Nephron (organoid): ENCODE data around the gene SELPLG.

Source experiments
- H3K27ac Mint-ChIP-seq, 3 experiments: 2 replicates each; pipeline ENCODE4 v1.8.0; 2020; ENCODE audit warnings: mixed read lengths in 3 of 3, mild to moderate bottlenecking in 2 of 3, moderate library complexity in 1 of 3
- H3K27me3 Mint-ChIP-seq: 2 replicates; pipeline ENCODE4 v1.8.0; 2021; ENCODE audit warnings: low read depth, mild to moderate bottlenecking, moderate library complexity, mixed read lengths
- H3K36me3 Mint-ChIP-seq: 2 replicates; pipeline ENCODE4 v1.8.0; 2020; ENCODE audit warnings: low read depth, mixed read lengths
- H3K4me1 Mint-ChIP-seq: 2 replicates; pipeline ENCODE4 v1.8.0; 2020; ENCODE audit warnings: mixed read lengths
- H3K4me3 Mint-ChIP-seq, 3 experiments: 2 replicates each; pipeline ENCODE4 v1.8.0; 2020; ENCODE audit warnings: mild to moderate bottlenecking in 3 of 3, mixed read lengths in 3 of 3, moderate library complexity in 2 of 3
- H3K9me3 Mint-ChIP-seq: 2 replicates; pipeline ENCODE4 v1.8.0; 2020; ENCODE audit warnings: mixed read lengths
- CTCF ChIP-seq, 3 experiments: fragments of 200-600 bp; sonication (generic); IDR thresholded peaks; one replicate each; pipeline ENCODE4 v1.5.0; 2021; ENCODE audit warnings: antibody characterized with exemption in 3 of 3; ENCODE audit not compliant: unreplicated experiment in 3 of 3

The SELPLG gene

GRCh38 chr12:108598553-108599250 lies 35.0 kb downstream of the SELPLG start:
- peaks cover 6% of the 10 kb centered on the region for H3K27me3 Mint-ChIP-seq
- no peak for TF ChIP-seq CTCF (IDR thresholded peaks at IDR 0.05; ENCODE audit: unreplicated experiment in 3 of 3)
- H3K27ac Mint-ChIP-seq, result peak overlapping the region; percentile 34 to 80 (median 60)
- H3K36me3 Mint-ChIP-seq, result no peaks in the 10 kb centered on the region
- no peaks in the 10 kb centered on the region for H3K9me3 Mint-ChIP-seq
- peak overlapping the region in 2 of 3 experiments; percentile 40 to 90 for H3K4me3 Mint-ChIP-seq
- H3K4me1 Mint-ChIP-seq, result peaks cover 20% of the 10 kb centered on the region

- Mint-ChIP-seq H3K27me3 (peaks cover 6% of the 10 kb centered on the region), H3K9me3 (no peaks in the 10 kb centered on the region), H3K4me3 (peak within 1 kb of the TSS in 2 of 3 experiments; percentile 40 to 90), H3K27ac (peak within 1 kb of the TSS; percentile 34 to 93 (median 80)), H3K36me3 (no peaks in the 10 kb centered on the region), H3K4me1 (peaks cover 18% of the 10 kb centered on the region)
- TF ChIP-seq CTCF (IDR thresholded peaks at IDR 0.05; ENCODE audit: unreplicated experiment in 3 of 3), result no peak
Observed at GRCh38 chr12:108597559-108598471, 35.9 kb downstream of the SELPLG start, which contains the start of gene TMEM119. TSS of gene TMEM119 (minus strand) at chr12:108598084. CDS start at chr12:108592383, 5,701 bp downstream.

GRCh38 chr12:108596854-108597558 lies 36.7 kb downstream of the SELPLG start:
- Mint-ChIP-seq H3K4me1 (peaks cover 18% of the 10 kb centered on the region), H3K36me3 (no peaks in the 10 kb centered on the region), H3K27me3 (peaks cover 6% of the 10 kb centered on the region), H3K9me3 (no peaks in the 10 kb centered on the region), H3K27ac (peak overlapping the region in 2 of 3 experiments; percentile 80 to 93), H3K4me3 (peak overlapping the region in 1 of 3 experiments; percentile 90)
- TF ChIP-seq CTCF (IDR thresholded peaks at IDR 0.05; ENCODE audit: unreplicated experiment in 3 of 3), result no peak

DNA sequence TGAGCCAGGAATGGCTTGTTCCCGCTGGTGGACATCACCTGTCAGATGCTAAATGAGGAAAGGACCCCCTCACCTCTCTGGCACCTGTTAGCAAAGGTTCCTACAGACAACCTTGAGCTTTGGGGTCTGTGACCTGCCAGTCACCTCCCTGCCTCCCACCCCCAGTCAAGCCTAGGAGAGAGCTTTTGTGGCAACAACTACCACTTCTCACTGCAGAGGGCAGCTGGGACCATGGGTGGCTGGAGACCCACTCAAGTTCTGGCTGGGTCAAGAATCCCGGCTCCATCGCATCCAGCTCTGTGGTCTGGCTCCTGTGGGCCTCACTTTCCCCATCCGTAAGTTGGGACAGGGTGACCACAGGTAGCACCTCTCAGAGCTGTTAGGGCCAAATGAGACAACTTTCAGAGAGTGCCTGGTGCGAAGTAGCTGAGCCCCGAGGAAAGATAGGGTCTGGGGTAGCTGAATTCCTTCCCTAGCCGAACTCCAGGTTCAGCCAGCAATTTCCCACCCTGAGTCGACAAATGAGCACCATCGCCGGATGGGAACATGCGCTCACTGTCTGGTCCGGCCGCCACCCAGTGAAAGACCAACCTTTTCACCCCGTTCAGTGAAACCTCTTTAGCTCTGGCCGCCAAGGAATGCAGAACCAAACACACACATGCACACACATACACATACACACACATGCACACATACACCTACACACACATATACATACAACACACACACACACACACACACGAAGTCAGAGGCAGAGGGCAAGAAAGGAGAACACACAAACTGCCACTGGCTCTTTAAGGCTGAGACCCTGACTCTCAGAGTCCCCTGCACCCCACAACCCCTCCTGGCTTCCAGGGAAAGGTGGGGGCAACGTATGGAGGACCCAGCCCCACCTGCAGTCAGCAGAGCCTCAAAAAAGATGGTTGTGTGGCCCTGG lies 37.7 kb downstream of the SELPLG start:
- Mint-ChIP-seq H3K27me3 (peaks cover 3% of the 10 kb centered on the region), H3K27ac (no peak overlapping the region), H3K4me1 (peaks cover 15% of the 10 kb centered on the region), H3K36me3 (no peaks in the 10 kb centered on the region), H3K9me3 (no peaks in the 10 kb centered on the region), H3K4me3 (no peak overlapping the region)
- TF ChIP-seq CTCF (IDR thresholded peaks at IDR 0.05; ENCODE audit: unreplicated experiment in 3 of 3), result no peak
